Measurements from ENCODE around the gene APP.

GRCh38 chr21:25967181-25967900 is 203.2 kb downstream of the APP start:
- TF ChIP-seq CTCF (IDR thresholded peaks at IDR 0.05; ENCODE audit: insufficient read depth, low read length, poor library complexity, severe bottlenecking) (no peak), EZH2phosphoT487 (conservative IDR thresholded peaks at IDR 0.05; ENCODE audit: low read length) (no peak)
